ENCODE results near the gene NEURL1B. TPM values are rescaled to one million over a fixed set of nuclear protein-coding genes. Genes with fewer than 3 reads are reported as not detected.

NEURL1B gene
- total RNA-seq, 2 donors from 2014 or later = 61.6 to 99.9 TPM

DNA sequence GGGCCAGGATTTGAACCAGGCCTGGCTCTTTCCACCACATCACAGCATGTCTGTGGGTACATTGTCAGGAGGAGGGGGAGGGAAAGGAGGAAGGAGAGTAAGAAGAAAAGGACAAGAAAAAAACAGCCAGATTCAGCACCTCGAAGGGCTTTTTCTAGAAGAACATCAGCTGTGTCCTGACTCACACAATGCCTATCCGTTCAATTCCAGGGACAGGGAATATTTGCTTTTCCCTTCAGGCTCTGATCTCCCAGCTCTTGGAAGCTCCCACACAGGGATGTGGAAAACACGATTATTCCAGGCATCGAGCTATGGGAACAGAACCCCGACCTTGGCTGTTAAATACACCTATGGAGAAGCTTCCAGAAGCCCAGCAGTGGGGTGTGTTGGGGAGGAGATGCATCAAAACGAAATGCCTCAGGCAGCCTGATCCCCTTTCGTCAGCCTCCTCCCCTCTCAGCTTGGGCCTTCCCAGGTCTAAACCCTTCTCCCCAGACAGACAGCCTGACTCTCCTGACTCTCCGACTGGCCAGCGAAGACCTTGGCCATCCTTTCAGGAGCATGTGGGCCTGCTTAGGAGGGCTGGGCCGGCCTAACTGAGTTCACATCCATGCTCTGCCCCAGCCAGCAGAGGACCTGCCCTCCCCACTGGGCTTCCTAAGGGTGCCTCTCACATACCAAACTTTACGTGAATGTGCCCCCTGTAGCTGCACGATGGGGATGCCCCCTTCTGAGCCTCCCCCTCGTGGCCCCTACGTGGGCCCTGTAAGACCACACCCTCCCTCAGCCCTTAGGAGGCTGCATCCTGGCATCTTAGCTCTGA, 54.4 kb downstream of the NEURL1B start:
- intact Hi-C loops (cut with DNase I) = loop anchor here (5.0 to 10.0 kb wide), 2 partner anchors 53 to 131 kb away; partner anchors contain the start of gene NEURL1B

DNA sequence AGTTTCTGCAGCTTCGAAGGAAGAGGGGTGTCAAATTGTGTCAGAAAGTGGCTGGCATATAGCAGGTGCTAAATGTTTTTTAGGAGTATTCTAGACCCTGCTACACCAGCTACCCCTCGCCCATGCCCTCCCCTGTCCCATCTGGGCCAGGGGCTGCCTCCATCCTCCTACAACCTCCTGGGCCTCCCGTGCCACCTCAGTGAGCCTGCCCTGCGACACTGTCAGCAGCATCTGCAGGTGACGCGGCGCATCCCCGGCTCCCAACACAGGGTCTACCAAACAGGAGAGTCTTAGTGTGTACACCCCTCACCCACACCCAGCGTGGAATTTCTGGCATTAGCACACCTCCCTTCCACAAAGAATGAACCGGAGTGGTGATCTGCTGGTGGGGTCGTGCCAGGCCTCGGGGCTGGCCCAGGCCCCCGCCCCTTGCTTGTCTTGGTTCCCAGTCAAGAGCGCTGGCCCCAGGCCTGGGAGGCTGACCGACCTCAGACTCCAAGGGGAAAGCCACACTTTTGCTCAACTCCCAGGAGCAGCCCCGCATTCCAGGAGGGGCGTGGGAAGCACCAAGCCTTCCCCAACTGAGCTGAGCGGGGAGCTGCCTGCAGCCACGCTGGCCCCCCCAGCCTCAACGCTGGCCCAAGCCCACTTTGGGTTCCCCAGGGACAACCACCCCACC, 55.2 kb downstream of the NEURL1B start:
- TF ChIP-seq, protein P1, sequence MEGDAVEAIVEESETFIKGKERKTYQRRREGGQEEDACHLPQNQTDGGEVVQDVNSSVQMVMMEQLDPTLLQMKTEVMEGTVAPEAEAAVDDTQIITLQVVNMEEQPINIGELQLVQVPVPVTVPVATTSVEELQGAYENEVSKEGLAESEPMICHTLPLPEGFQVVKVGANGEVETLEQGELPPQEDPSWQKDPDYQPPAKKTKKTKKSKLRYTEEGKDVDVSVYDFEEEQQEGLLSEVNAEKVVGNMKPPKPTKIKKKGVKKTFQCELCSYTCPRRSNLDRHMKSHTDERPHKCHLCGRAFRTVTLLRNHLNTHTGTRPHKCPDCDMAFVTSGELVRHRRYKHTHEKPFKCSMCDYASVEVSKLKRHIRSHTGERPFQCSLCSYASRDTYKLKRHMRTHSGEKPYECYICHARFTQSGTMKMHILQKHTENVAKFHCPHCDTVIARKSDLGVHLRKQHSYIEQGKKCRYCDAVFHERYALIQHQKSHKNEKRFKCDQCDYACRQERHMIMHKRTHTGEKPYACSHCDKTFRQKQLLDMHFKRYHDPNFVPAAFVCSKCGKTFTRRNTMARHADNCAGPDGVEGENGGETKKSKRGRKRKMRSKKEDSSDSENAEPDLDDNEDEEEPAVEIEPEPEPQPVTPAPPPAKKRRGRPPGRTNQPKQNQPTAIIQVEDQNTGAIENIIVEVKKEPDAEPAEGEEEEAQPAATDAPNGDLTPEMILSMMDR (IDR thresholded peaks at IDR 0.05) = no peak
- intact Hi-C loops (cut with DNase I) = loop anchor here (5.0 to 10.0 kb wide), 2 partner anchors 54 to 132 kb away; partner anchors contain the start of gene NEURL1B
- no peaks in the 10 kb centered on the region for H3K4me1 ChIP-seq
- H3K27me3 ChIP-seq = no peaks in the 10 kb centered on the region
- no peak overlapping the region for H3K4me3 ChIP-seq
- H3K9me3 ChIP-seq = no peaks in the 10 kb centered on the region
- no peak overlapping the region for H3K27ac ChIP-seq
- H3K36me3 ChIP-seq = no peaks in the 10 kb centered on the region
- no peak for DNase-seq
- H3K9ac ChIP-seq (ENCODE audit: low read depth in 2 of 2, low read length in 2 of 2) = peak overlapping the region; percentile 73 to 86

More for the DNA sequence above, 54.4 kb downstream of the NEURL1B start:
- Histone ChIP-seq H3K36me3 (no peaks in the 10 kb centered on the region), H3K9ac (ENCODE audit: low read depth in 2 of 2, low read length in 2 of 2) (peak overlapping the region; percentile 4 to 29), H3K4me1 (no peaks in the 10 kb centered on the region), H3K9me3 (no peaks in the 10 kb centered on the region), H3K4me3 (no peak overlapping the region), H3K27me3 (no peaks in the 10 kb centered on the region), H3K27ac (no peak overlapping the region)
- TF ChIP-seq, protein P1 (IDR thresholded peaks at IDR 0.05) = no peak
- DNase-seq = no peak

DNA sequence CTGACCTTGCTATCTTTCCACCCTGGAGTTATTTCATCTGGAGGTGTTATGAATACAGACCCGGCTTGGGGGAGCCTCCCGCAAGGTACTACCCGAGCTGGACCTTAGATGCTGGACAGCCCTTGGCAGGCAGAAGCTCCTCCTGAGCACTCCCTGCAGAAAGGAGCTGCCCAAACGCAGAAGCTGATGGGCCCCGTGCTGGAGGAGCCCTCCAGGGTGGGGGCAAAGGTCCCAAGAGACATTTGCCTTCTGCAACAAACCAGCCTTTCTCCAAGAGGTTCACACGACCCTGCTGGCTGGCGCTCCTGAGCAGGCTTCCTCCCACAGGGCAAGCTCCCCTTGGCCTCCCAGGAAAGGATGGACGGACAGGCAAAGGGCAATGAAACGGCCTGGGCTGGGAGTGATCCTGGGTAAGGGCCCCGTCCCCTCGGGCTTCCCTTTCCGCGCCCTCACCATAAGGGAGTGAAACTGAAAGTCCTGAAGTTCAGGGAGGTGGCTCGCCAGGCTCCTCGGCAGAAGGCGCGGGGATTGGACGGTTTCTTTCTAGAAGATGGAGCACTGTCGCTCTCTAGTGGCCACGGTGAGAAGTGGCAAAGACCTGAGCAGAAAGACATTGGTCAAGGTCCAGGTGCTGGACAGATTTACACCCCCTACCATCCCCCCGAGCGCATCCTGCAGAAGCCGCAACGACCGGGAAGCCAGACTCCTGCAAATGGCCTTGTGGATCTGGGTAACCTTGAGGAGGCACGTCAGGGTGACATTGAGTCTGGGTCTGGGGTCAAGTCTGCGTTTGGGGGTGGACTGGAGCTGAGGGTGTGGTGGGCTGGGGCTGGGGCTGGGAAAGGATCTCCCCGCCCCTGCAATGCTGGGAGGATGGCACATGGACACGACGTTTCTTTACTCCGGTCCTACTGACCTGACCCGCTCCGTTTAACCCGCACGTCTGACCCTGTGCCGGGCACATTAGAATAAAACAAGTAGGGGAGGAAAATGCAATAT, 56.4 kb downstream of the NEURL1B start:
- no peaks in the 10 kb centered on the region for H3K27me3 ChIP-seq
- peak; percentile 95 for DNase-seq
- intact Hi-C loops (cut with DNase I) = loop anchor here (1.0 to 10.0 kb wide), 3 partner anchors 55 to 217 kb away; partner anchors contain the start of gene NEURL1B
- H3K9me3 ChIP-seq = no peaks in the 10 kb centered on the region
- H3K9ac ChIP-seq (ENCODE audit: low read depth in 2 of 2, low read length in 2 of 2) = peak overlapping the region; percentile 73 to 86
- TF ChIP-seq, protein P1 (IDR thresholded peaks at IDR 0.05) = peak; percentile 87
- no peaks in the 10 kb centered on the region for H3K4me1 ChIP-seq
- H3K36me3 ChIP-seq = no peaks in the 10 kb centered on the region
- H3K27ac ChIP-seq = peak overlapping the region; percentile 65
- peak overlapping the region; percentile 53 for H3K4me3 ChIP-seq

DNA sequence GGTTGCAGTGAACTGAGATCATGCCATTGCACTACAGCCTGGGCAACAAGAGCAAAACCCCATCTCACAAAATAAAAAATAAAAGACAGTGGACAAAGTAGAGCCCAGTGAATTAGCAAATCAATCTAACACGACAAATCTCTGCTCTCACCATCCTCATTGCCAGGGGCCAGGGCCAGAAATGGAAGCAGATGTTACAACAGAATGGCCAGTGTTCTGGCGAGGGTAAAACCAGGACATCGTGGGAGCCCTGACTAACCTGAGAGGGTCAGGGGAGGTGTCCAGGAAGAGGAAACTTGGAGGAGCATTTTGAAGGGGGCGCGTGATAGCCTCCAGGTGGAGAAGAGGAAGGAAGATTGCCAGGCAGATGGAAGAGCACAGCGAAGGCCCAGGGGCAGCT, 58.4 kb downstream of the NEURL1B start:
- DNase-seq = no peak
- H3K9ac ChIP-seq (ENCODE audit: low read depth in 2 of 2, low read length in 2 of 2) = no peak overlapping the region
- H3K27me3 ChIP-seq = no peaks in the 10 kb centered on the region
- H3K4me1 ChIP-seq = no peaks in the 10 kb centered on the region
- H3K4me3 ChIP-seq = no peak overlapping the region
- H3K9me3 ChIP-seq = no peaks in the 10 kb centered on the region
- TF ChIP-seq, protein P1 (IDR thresholded peaks at IDR 0.05) = no peak
- no peak overlapping the region for H3K27ac ChIP-seq
- no peaks in the 10 kb centered on the region for H3K36me3 ChIP-seq
- intact Hi-C loops (cut with DNase I) = loop anchor here (5.0 to 10.0 kb wide), 2 partner anchors 57 to 135 kb away; partner anchors contain the start of gene NEURL1B

Data from colonic mucosa (tissue), 4 donors.